Stimulated activated naive CD8-positive, alpha-beta T cell treated with anti-CD3 and anti-CD28 coated beads, Interleukin-15, Interleukin-2, amounts not matched to agents 100 U/mL and 50 U/mL, for 24 hours (primary cell): Measurements from ENCODE around the gene TANGO2.

Experiments
- ATAC-seq: fragments of 150-1000 bp; cut with Tn5 transposase; one replicate; pipeline ENCODE4 v1.10.0; 2021
- DNase-seq: peaks from one replicate; pipeline ENCODE4 v3.0.0; 2021

The TANGO2 gene

DNA sequence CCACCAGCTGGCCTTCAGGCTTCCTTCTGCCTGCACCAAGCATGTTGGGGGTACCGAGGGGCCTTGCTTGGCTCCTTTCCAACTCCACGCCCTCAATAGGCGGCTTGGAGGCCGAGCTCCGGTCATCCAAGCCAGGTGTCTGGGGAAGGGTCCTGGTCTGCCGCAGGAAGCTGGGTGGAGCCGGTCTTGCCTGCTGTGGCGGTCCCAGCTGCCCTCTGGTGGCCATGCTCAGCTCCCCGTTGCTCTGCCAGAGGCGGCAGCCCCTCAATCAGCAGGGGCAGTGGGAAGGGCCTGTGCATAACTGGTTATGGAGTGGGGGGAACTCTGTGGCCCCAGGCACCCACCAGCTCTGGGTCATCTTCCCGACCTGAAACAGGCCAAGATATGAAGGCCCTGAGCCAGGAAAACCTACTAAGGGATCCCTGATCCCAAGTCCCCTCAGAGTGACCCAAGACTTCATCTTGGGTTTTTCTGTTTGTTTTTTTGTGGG is 7.5 kb upstream of the TANGO2 start:
- DNase-seq, result peak; percentile 64
- no peak for ATAC-seq

DNA sequence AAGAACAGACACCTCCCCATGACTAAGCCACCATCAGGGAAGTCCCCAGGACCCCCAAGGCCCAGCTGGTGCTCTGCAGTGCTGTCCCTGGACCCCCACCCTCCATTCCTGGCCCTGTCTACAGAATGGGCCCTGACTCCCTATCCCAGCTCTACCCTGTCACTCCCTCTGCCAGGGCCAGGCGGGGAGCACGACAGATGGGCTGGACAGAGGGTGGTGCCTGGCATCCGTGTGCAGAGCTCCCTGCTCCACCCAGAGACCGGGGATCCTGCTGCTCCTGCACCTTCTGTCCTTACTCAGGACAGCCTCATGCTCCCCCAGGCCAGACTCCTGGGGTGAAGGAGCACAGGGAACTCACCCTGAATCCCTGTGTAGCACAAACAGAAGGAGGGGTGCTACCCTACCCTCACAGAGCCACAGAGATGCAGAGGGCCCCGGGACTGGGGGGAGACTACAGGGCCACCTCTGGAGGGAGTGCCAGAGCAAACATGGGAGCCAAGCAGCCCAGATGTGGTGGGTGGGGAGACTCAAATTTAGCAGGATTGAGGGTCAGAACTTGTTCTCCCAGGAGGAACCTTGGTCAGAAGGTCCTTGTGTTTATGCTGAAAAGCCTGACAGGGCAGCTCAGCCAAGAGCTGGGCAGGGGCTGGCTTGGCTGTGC is 6.3 kb upstream of the TANGO2 start:
- DNase-seq, result no peak
- ATAC-seq, result no peak

DNA sequence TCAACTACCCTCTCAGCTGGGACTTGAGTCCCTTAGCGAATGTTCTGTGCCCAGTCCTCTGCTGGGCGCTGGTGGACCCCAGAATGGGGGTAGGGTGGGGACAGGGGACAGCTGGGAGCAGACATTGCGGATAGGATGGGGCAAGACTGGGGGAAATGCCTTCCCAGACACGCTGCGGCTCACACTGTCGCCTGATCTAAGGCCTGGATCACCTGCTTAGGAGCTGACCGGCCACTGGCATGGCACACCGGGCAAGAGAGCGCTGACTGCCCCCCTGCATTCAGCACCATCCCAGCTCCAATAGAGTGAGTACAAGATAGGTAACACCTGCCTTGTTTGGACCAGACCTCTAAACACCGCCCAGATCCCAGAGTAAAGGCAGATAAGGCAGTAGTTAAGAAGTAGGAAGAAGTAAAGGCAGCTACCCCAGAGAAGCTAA is 5.7 kb upstream of the TANGO2 start:
- DNase-seq (no peak), ATAC-seq (no peak)

DNA sequence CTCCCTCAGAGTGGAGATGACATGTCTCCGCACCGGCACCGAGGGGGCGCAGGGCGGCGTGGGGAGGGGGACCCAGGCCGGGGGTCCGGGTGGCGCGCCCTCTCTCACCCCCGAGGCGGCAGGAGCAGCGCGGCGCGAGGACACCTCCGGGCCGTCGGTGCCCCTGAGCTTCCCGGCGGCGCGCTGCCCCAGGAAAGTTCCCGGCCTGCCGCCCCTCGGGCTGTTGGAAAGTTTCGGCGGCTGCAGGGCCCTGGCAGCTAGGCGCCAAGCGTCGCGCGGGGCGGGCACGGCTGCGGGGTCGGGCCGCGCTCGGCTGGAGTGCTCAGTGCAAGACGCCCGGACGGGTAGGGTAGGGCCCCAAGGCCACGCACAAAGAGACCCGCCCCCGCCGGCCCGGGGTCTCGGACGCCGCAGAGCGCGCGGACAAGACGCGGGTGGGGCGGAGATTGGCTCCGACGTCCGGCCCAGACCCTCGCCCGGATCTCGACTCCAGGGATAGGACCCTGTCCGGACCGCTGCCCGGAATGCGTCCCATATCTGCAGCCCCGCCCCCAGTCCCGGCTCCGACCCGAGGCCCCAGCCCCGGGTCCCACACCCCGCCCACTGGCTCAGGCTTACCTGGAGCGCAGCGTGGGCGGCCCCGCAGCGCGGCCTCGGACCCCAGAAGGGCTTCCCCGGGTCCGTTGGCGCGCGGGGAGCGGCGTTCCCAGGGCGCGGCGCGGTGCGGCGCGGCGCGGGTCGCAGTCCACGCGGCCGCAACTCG is 4.8 kb upstream of the TANGO2 start:
- ATAC-seq, result no peak

DNA sequence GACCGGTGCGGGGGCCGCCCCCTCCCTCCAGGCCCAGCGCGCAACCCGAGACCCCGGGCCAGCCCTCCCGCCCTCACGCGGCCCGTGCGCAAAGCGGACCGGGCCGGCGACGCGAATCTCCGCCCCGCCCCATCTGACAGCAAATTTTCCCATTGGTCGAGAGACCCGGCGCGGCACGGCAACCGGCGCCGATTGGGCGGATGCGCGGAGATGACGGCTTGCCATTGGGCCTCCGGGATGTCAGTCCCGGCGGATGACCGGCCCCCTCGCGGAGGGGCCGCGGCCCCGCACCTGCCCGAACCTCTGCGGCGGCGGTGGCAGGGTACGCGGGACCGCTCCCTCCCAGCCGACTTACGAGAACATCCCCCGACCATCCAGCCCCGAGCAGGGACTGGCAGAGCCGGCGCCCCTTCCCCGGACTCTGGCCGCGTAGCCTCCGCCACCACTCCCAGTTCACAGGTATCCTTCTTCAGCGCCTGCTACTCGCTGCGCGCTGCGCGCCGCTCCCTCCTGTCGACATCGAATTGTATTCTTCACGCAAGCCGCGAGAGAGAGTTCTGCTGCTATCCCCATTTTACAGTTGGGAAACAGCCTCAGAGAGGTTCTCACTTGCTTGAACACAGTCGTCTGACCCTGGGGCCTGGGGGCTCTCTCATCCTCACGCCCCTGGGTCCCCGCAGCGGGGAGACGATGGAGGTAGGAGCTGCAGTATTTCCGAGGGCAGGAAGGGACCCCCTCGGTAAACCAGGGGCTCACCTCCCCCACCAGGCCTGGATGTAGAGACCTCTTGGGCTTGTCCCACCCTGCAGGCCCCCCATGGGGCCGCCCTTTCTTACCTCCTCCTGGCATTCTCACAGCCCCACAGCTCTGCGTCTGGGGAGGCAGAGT is 3.9 kb upstream of the TANGO2 start, which contains the start of gene ARVCF:
ARVCF (minus strand) TSS at position 90 of the 888 bp plus-strand sequence. CDS start 26,029 bp downstream, outside the sequence.
- DNase-seq (peak; percentile 94), ATAC-seq (peak; percentile 54)

More for the DNA sequence above, 4.8 kb upstream of the TANGO2 start:
- DNase-seq, result peak; percentile 28

DNA sequence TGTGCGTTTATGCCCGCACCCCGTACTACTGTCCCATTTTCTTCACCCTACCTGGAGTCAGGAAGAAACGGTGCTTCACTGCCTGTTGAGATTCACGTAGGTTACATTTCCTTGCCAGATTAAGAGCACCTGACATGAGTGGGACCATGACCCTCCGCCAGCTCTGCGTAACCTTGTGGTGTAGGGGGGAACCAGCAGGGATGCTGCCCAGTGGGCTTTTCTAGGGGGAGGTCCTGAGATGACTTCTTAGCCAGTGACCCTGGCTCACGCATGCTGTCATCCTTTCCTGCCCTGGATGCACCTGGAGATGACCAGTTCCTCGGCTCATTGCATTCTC is 3.3 kb upstream of the TANGO2 start:
- DNase-seq, result no peak
- ATAC-seq, result no peak

DNA sequence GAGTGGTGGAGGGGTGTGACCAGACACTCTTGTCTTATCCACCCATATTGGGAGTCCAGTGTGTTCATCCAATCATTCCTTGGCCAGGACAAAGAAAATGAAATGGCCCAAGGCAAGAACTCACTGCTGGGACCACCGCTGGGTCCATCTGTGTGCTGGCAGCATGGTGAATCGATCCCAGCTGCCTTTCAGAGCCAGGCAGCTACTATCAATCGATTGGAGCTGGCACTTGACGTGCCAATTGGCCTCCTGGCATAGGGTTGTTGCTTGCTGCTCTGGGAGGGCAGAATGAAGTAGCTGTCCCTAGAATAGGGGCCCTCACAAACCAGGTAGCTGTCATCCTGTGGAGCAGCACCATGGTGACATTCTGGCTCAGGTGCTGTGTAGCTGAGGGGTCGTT is 2.9 kb upstream of the TANGO2 start:
- ATAC-seq, result no peak
- DNase-seq, result no peak

DNA sequence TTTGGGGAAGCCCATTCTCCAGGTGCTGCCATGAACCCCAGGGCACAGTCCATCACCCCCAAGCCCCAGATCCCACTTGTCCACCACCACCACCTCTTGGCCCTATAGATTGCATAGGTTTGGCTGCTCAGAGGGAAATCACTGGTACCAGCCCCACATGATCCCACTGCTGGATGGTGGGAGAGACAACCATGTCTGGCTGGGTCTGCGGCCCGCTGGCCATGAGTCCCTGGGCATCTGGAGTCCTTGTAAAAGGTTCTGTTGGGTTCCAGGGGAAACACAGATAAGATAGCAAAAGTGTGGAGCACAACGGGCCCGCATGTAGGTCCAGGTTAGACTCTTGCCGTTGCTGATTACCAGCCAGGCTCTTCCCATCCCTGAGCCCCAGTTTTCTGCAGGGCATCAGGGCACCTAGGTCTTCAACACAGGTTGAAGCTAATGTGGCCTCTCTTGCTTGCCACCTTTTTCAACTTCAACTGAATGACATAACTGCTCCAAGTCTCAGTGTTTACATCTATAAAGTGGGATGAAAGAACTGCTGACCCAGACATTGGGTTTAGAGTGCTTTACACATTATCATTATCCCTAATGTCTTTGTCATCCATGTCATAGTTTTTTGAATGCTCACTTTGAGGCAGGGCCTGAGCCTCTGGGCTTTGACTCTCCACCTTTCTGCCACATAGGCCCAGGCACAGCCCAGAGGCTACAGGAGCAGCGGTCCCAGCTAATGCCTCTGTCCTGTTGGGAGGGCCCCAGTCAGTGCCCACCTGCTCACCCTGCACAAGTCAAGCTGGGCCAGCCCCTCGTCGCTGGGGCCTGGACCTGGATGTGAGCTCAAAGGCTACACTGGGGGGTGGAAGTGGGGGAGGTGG is 1.0 kb upstream of the TANGO2 start:
- DNase-seq, result no peak
- ATAC-seq, result no peak

DNA sequence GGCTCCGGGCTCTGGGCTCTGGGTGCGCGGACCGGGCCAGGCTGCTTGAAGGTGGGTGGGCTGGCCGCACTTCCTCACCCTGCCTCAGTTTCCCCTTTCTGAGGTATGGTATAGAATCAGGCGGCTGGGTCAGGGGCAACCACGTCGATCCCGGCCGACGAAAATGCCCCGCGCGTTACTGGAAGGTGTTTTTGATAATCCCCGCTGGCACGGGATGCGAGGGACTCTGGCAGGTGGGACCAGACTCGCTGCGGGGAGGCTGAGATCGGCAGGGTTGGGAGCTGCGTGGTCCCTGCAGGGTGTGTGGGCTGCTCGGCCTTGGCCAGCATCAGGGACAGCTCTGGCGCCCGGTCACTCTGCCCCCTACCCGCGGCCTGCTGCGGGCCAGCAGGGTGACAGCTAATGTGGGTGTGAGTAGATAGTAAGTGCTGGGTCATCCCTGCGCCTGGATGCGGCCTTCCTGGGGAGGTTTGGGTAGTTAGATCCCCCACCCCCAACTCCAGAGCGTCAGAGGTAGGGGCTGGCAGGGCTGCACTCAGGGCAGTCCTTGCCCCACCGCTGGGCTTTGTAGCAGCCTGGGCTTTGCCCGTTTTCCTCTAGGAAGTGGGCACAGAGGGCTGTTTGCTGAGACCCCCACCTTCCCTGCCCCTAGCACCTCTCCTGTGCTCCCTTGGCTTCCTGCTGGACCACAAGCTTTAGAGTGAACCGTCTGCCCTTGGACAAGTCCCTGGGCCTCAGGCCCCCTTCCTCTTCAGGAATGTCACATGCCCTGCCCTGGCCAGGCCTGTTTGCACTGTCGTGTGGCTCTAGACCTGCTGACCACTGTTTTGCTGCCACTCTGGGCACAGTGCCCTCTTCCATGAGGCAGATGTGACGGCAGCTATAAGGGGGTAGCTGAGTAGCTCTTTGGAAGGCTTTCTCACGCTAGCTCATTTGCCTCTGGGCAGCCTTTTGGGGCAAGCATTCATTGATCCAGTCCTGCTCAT is 579 bp downstream of the TANGO2 start:
- no peak for ATAC-seq
- DNase-seq, result peak; percentile 34

DNA sequence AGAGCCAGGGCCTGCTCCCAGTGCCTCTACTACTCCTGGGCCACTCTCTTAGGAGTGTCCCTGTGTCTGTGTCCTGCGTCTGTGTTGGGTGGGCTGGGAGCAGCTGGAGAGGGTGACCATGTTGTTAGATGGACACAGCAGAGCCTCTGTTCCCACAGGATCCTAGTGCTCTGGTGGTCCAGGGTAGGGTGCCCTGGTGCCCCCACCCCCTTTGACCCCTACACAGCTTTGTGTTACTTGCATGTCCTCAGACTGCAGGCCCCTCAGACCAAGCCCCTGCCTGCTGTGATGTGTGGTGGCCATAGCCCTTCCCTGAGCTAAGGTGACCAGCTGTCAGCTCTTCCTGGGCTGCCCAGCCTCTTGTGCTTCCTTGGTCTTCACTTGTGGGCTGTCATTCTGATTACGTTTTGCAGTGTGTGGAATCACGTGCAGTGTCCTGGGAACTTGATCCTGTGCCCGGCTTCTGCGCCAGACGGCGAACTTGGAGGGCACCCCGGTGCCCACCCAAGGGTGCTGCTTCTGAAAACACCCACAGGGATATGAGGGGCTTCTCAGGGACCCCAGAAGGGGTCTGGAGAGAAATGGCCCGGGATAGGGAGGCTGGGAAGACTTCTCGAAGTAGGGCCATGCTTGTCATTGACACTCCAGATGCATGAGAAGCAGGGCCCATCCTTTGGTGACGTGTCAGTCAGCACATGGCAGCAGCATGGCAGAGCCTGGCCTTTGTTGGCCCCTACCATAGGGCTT is 1.5 kb downstream of the TANGO2 start:
- DNase-seq (no peak), ATAC-seq (no peak)

DNA sequence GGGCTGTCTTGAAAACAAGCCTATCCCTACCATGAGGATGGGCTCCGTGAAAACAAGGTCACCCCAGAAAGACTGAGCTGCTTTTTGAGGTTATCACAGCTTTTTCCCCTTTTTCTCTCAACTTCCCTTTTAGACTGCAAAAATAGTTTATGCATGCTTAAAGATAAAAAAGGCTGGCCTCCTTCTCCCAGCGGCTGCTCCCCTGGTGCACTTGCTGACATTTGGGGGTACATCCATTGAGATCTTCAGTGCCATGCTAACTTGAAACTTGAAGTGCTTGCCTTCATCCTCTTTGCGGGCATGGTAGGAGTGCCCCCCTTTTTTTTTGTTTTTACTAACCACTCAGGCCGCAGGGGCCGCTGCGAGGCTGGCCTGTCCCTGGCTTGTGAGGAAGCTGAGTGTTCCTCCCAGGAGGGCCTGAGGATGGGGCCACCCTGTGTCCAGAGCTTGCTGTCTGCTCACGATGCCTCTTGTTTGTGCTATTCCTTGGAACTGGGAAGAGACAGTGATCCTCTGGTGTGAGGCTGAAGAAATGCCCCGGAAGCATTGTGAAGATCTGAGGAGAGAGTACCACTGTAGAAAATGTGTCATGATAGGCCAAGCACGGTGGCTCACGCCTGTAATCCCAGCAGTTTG is 2.2 kb downstream of the TANGO2 start:
- ATAC-seq (no peak), DNase-seq (no peak)

DNA sequence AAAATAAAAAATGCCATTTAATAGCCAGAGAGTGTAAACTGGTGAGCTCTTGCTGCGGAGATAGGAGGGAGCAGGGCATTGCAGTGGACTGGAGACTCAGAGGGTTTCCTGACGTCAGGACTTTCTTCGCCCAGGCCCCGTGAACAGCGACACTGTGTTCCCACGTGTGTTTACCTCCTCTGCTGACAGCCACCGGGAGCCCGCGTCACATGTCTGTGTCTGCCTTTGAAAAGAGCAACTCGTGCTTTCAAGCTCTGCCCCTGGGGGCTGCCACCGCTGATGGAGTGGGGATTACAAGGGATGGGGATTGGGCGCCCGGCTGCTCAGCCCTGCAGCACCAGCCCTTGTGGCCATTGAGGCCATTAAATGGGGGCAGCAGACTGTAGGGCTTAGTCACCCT is 3.3 kb downstream of the TANGO2 start:
- DNase-seq, result no peak
- no peak for ATAC-seq

DNA sequence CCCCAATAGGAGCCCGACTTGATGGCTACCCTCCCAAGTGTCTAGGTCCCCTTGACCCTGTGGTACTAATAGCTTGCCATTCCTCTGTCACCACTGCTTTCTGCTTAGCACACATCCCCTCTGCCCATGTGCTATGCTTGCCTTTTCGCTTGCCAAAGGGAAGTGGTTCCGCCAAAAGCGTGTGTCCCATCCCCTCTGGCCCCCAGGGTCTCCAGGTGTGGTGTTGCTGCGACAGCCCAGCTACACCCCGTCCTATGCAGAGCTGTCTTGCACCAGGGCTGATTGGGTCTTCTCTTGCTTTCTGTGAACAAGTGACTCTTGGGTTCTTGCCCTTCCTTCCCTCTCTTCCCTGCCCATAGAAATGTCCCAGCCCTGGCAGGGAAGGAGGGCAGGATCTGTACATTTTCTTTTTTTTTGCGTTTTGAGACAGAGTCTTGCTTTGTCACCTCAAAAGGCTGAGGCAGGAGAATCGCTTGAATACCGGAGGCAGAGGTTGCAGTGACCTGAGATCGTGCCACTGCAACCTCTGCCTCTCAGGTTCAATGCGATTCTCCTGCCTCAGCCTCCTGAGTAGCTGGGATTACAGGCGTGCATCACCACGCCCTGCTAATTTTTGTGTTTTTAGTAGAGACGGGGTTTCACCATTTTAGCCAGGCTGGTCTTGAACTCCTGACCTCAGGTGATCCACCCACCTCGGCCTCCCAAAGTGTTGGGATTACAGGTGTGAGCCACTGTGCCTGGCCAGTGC is 3.9 kb downstream of the TANGO2 start:
- DNase-seq, result no peak
- ATAC-seq, result no peak

DNA sequence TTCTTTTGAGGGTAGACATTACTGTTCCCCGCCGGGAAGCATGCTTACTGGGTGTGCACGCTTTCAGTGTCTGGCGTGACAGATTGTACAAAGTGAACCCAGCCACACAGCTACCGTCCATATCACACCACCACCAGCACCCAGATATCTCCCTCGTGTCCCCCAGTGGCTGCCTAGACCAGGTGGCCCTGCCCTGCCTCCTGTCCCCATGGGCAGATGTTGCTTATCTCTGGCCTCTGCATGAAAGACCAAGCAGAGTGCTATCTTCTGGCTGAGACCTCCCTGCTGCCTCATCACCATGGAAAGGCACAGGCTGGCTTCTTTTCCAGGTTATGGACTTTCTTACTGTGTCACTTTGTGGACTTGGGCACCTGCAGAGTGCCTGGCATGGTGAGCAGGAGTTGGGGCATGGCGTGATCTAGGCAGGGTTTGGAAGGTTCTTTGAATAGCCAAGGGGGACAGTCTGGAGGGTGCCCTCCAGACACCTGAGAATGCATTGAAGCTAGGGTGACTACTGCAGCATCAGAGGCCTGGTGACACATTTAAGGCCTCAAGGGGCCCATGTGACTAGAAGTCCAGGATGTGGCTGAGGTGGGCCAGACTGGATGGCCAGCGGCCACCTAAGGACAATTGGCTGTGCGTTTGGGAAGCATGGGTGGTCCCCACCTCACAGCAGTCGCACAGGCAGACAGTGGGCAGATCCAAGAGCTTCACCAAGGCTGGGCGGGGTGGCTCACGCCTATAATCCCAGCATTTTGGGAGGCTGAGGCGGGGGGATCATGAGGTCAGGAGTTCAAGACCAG is 4.7 kb downstream of the TANGO2 start:
- ATAC-seq (no peak), DNase-seq (no peak)

DNA sequence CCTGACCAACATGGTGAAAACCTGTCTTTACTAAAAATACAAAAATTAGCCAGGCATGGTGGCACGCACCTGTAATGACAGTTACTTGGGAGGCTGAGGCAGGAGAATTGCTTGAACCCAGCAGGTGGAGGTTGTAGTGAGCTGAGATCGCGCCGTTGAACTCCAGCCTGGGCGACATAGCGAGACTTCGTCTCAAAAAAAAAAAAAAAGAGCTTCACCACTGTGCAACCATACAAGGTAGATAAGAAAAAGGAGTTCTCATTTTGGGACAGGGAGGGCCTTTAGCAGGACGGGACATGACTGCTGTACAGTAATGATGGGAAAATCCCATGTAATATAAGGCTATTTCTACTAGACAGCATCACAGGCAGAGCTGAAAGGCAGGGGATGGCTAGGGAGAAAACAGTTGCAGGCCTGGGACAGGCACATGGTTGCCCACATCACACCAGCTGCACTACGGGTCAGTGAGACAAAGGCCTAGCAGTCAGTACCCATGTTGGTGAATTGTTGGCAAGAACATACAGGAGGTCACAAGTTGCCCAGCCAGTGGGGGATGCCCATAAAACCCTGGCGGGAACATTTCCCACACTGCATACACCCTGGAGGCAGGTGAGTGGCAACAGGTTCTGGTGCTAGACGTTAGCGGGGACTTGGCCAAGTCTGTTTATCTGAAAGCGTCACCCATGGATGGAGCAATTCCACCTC is 5.4 kb downstream of the TANGO2 start:
- DNase-seq (no peak), ATAC-seq (no peak)

DNA sequence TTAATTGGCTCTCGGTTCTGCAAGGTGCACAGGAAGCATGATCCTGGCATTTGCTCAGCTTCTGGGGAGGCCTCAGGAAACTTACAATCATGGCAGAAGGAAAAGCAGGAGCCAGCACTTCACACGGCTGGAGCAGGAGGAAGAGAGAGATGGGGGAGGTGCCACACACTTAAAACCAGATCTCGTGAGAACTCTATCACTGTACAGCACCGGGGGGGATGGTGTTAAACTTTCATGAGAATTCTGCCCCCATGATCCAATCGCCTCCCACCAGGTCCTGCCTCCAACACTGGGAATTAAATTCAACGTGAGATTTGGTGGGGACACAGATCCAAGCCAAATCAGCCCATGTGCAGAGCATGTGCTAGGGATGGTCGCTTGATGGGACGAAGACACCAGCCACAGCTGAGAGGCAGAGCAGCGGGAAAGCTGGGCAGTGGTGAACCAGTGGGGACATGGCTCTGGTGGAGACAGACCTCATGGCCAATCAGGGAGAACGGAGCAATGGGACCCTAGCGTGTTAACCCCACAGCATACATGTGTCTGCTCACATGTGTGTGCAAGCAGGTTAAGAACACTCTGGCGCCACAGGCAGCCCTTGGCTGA is 6.2 kb downstream of the TANGO2 start:
- no peak for ATAC-seq
- no peak for DNase-seq
